NCI-H2029 treated with DMSO at 0.1 percent for 48 hours (cell line): ENCODE data around the gene QRFPR.
"Not testable (repeated sequence)": the region's sequence is repeated elsewhere in the genome, so short reads cannot be mapped to it uniquely, and the experiment has no call there.

Source experiments
- DNase-seq: peaks from one replicate; lab custom pipeline; 2025; lab: John Stamatoyannopoulos, UW

QRFPR gene

GRCh38 chr4:121339307-121339706 lies 41.5 kb downstream of the QRFPR start:
- DNase-seq, result no peak

DNA sequence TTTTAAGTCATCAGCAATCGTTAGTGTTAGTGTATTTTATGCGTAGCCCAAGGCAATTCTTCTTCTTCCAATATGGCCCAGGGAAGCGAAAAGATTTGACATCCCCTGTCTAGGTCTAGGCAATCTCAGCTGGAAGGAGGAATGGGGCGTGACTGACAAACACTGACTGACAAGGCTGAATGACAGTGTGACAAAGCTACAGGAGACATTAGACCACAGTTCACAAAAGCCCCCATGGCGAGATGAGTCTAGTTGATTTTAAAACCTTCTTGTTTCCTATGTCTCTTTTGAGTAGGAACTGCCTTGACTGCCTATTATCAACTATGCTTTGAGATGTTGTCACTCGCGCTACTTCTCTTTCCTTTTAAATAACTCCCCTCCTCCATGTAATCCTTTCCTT lies 42.3 kb downstream of the QRFPR start:
- no peak for DNase-seq

- no peak for DNase-seq
Measured at GRCh38 chr4:121336706-121337105, 44.1 kb downstream of the QRFPR start.

GRCh38 chr4:121330180-121330665 lies 50.6 kb downstream of the QRFPR start:
- DNase-seq, result no peak

DNA sequence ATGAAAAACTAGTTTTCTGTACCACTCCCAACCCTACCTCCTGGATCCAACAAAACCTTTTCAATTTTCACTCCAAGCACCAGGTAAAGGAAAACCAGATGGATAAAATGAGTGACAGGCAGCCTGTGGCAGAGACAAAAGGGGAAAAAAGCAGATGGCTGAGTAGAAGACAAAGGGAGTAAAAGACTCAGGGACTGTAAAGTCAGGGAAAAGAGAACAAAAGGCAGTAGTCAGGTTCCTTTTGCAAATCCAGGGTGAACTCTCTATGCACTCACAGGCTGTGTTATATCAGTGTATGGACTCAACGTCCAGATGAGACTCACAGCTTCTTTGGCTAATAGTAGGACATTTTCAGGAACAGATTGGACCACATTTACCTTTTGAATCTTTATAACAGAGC lies 54.2 kb downstream of the QRFPR start:
- no peak for DNase-seq

- no peak for DNase-seq
Measured at GRCh38 chr4:121324331-121324730, 56.5 kb downstream of the QRFPR start.

DNA sequence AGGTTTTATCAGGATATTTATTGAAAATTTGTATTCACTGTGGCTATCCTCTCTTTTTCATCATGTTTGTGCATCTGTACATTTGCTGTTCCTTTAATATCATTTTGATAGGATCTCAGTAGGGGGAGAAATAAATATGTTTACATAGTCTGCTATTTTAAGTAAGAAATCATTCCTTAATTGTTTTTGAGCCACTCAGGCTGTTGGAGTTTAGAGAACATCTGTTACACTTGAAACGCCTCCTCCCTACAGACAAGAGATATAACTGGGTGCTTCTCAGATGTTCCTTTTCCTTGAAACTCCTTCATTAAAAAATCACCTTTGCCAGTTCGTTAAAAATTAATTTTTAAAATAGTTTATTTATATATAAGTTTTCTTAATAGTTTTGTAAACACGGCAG lies 59.4 kb downstream of the QRFPR start:
- DNase-seq, result no peak

DNA sequence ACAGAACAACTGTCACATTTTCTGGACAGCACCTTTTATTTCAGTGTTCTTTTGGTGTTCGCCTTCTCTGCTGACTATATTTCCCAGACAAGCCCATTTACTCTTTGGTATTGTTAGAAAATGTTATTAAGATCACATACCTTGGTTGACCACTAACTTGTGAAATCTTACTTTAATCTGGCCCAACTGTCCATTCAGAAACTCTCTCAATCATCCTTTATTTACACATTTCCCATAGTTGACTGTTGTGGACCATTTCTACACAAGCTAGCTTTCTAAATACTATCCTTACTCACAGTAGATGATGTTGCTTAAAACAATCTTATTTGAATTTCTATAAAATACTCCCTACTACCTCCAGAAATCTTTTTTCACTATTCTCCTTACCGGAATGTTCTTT lies 64.7 kb downstream of the QRFPR start:
- no peak for DNase-seq

DNA sequence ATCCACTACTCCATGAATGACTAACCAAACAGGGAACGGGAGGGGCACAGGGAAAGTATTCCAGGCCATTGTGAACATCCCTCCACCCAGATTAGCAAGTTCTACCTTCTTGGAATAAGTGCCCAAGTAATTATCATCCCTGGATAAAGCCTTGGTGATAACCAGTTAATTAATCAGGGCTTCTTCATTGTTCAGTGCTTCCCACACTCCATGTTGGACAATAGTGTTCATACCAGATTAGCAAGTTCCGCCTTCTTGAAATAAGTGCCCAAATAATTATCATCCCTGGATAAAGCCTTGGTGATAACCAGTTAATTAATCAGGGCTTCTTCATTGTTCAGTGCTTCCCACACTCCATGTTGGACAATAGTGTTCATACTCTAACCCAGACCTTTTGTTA lies 67.4 kb downstream of the QRFPR start:
- not testable (repeated sequence) for DNase-seq

- DNase-seq, result no peak
Measured at GRCh38 chr4:121308828-121309227, 72.0 kb downstream of the QRFPR start.

DNA sequence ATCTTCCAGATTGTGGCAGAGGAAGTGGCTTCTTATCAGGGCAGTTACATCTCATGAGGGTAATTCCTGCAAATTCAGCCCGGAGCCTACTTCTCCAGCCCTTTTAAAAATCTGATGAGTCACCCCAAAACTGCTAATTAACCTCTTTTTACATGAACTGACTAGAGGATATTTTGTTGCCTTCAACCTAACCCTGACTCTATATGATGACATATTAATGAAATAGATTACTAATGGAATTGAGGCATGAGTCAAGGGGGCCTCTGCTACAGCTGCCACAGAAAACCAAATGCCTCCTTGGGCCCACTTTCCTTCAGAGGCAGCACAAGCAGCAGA lies 72.5 kb downstream of the QRFPR start:
- DNase-seq, result no peak

GRCh38 chr4:121307445-121308327 lies 73.1 kb downstream of the QRFPR start:
- no peak for DNase-seq

DNA sequence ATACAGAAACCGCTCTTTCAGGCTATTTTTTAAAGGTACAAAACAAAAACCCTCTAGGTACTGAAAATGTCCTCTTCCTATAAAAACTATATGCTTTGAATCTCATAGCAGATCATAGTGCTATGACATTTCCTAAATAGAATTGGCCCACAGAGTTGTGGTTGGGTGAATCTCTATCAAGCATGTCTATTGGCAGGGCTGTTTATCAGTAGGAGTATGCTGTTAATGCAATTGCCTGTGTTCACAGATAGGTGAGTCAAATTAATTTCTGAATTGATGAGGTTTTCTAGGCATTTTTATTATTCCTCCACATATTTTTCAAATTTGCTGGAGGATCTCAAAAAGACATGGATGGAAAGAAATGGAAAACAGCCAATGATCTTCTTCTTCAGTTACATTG lies 73.9 kb downstream of the QRFPR start:
- DNase-seq, result no peak

DNA sequence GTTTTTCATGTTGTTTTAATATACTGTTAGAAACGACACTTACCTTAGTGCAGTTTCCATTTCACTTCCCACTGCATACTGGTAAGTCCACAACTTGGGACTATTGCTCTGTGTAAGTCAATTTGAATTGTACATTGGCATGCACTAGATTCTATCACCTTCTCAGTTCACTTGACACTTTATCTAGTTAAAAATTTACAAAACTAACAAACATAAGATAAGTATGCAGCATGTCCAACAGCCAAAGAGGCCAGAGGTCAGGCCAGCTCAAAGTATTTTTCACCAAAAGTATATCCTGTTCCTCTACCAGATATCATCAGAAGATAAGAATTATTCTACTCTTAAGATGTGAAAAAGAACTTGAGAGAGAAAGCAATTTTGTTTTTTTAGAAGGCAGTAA lies 75.9 kb downstream of the QRFPR start:
- DNase-seq, result no peak

- no peak for DNase-seq
Measured at GRCh38 chr4:121299367-121299766, 81.5 kb downstream of the QRFPR start.

- DNase-seq, result no peak
Measured at GRCh38 chr4:121283319-121283718, 97.5 kb downstream of the QRFPR start.

DNA sequence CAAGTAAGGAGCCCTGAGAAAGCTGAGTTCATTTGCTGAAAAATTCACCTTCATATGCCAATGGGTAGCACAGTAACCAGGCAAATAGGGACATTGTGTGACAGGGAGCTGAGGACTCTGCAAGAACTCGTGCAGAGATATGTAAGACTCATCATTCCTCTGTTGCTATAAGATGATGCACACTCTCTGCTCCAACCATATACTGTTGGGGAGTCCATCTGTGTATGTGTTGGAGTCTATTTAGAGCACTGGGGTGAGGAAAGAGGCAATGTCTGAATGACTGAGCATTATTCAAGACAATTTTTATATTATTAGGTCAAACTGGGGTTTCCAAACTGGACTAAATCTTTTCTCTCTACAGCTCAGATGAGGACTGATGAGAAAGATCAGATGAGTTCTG lies 100.4 kb downstream of the QRFPR start:
- no peak for DNase-seq

- no peak for DNase-seq
Measured at GRCh38 chr4:121278811-121279368, 101.9 kb downstream of the QRFPR start.
